GM12891 (cell line): ENCODE results near the gene PRUNE2.

Source experiments
- PAX5 ChIP-seq: IDR thresholded peaks from 2 replicates; pipeline ENCODE4 v1.6.1; 2011; ENCODE audit warnings: low read length, moderate library complexity, mild to moderate bottlenecking; ENCODE audit not compliant: insufficient read depth, severe bottlenecking
- POLR2A ChIP-seq: IDR thresholded peaks from 2 replicates; pipeline ENCODE4 v1.6.1; 2011; ENCODE audit warnings: low read depth, low read length, control low read depth
- POLR2AphosphoS5 ChIP-seq: IDR thresholded peaks from 2 replicates; pipeline ENCODE4 v1.6.1; 2011; ENCODE audit warnings: low read depth, low read length, control low read depth
- SPI1 ChIP-seq: IDR thresholded peaks from 2 replicates; pipeline ENCODE4 v1.6.1; 2011; ENCODE audit warnings: low read depth, low read length, control low read depth
- TAF1 ChIP-seq: IDR thresholded peaks from 2 replicates; pipeline ENCODE4 v1.6.1; 2011; ENCODE audit warnings: low read depth, low read length, control low read depth

DNA sequence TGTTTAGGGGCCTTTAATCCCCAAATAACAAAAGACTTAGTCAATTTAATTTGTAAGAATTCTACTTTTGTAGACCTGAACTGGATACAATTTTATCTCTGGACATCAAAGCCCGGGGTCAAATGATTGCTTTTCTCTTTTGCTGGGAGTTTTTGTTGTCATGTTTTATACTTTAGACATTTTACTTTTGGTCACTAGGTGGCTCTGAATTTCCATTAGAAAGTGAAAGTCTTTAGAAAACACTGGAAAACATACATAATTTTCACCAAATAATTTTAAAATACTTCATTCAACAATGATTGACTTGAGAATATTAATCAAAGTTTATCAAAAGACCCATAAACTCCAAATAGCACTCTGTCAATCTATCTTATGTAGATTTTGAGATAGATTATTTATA is 144.5 kb downstream of the PRUNE2 start:
- TF ChIP-seq POLR2A (no peak), POLR2AphosphoS5 (no peak), TAF1 (no peak), PAX5 (no peak), SPI1 (no peak)
